ENCODE measurements around the gene TTC8. TPM values are rescaled to one million over a fixed set of nuclear protein-coding genes. Genes with fewer than 3 reads are reported as not detected.

Gene TTC8
- total RNA-seq, 1 experiment from 2014 or later, result 12.4 TPM

- DNase-seq (ENCODE audit: low read depth, low spot score) (no peak), ATAC-seq (no peak)
- ChIA-PET POLR2A (no interaction called here), CTCF (interaction anchor here (0.7 kb wide), 1 partner anchor 15 kb away, joined by 3 read pairs; no protein-coding TSS in a partner anchor)
- H3K27me3 ChIP-seq (ENCODE audit: control insufficient read depth, insufficient read depth, low read length), result no peaks in the 10 kb centered on the region
- no TSS peak for BruUV-seq (replicated peaks)
- in situ Hi-C loops (cut with HindIII; ENCODE audit: low pct_unique_long_range_greater_than_20kb, low sequenced_read_pairs), result no loop called here
- TF ChIP-seq CTCF (IDR thresholded peaks at IDR 0.05) (no peak), SIN3A (IDR thresholded peaks at IDR 0.05; ENCODE audit: borderline replicate concordance, insufficient read depth, low read depth, low read length) (no peak), TCF7L2 (IDR thresholded peaks at IDR 0.05; ENCODE audit: low read depth, low read length) (no peak), REST (IDR thresholded peaks at IDR 0.05; ENCODE audit: insufficient read depth in 1 of 2, low read depth in 2 of 2, low read length in 1 of 2) (no peak), POLR2AphosphoS5 (IDR thresholded peaks at IDR 0.05; ENCODE audit: low read depth, low read length) (no peak)
- H3K9me3 ChIP-seq (ENCODE audit: control insufficient read depth, insufficient read depth, low read depth, low read length), result no peaks in the 10 kb centered on the region
- H3K4me1 ChIP-seq (ENCODE audit: control insufficient read depth, insufficient read depth, low read length), result no peaks in the 10 kb centered on the region
- intact Hi-C loops (cut with micrococcal nuclease; ENCODE audit: unreplicated experiment), result no loop called here
- H3K4me3 ChIP-seq (ENCODE audit: low read depth in 2 of 2, low read length in 2 of 2), result peak overlapping the region; percentile 74 to 81
- H3K27ac ChIP-seq (ENCODE audit: low read length), result peak overlapping the region; percentile 66
- H3K36me3 ChIP-seq (ENCODE audit: control insufficient read depth, insufficient read depth, low read length), result no peaks in the 10 kb centered on the region; the same call in 1 of the 2 replicates
Observed at GRCh38 chr14:88825078-88825458, 617 bp downstream of the TTC8 start.

- no peak for ATAC-seq
- ChIA-PET CTCF (no interaction called here), POLR2A (no interaction called here)
- H3K27ac ChIP-seq (ENCODE audit: low read length), result peak overlapping the region; percentile 66
- no peaks in the 10 kb centered on the region for H3K9me3 ChIP-seq (ENCODE audit: control insufficient read depth, insufficient read depth, low read depth, low read length)
- in situ Hi-C loops (cut with HindIII; ENCODE audit: low pct_unique_long_range_greater_than_20kb, low sequenced_read_pairs), result no loop called here
- TF ChIP-seq SIN3A (IDR thresholded peaks at IDR 0.05; ENCODE audit: borderline replicate concordance, insufficient read depth, low read depth, low read length) (no peak), CTCF (IDR thresholded peaks at IDR 0.05) (no peak), REST (IDR thresholded peaks at IDR 0.05; ENCODE audit: insufficient read depth in 1 of 2, low read depth in 2 of 2, low read length in 1 of 2) (no peak), POLR2AphosphoS5 (IDR thresholded peaks at IDR 0.05; ENCODE audit: low read depth, low read length) (no peak), TCF7L2 (IDR thresholded peaks at IDR 0.05; ENCODE audit: low read depth, low read length) (no peak)
- H3K36me3 ChIP-seq (ENCODE audit: control insufficient read depth, insufficient read depth, low read length), result no peaks in the 10 kb centered on the region; the same call in 1 of the 2 replicates
- H3K4me1 ChIP-seq (ENCODE audit: control insufficient read depth, insufficient read depth, low read length), result no peaks in the 10 kb centered on the region
- TSS peak; percentile 73 for BruUV-seq (replicated peaks)
- DNase-seq (ENCODE audit: low read depth, low spot score), result no peak
- intact Hi-C loops (cut with micrococcal nuclease; ENCODE audit: unreplicated experiment), result no loop called here
- no peaks in the 10 kb centered on the region for H3K27me3 ChIP-seq (ENCODE audit: control insufficient read depth, insufficient read depth, low read length)
- H3K4me3 ChIP-seq (ENCODE audit: low read depth in 2 of 2, low read length in 2 of 2), result peak overlapping the region; percentile 74 to 81; a peak in 2 of 4 replicates
Observed at GRCh38 chr14:88825503-88825902, 1.1 kb downstream of the TTC8 start.
